GM21381 (cell line): ENCODE data around the gene ROR1.

Experiments
- ATAC-seq: cut with Tn5 transposase; IDR thresholded peaks from one replicate; pipeline ENCODE4 v1.9.1; 2021; ENCODE audit warnings: mild to moderate bottlenecking, moderate library complexity; ENCODE audit not compliant: unreplicated experiment

ROR1 gene

DNA sequence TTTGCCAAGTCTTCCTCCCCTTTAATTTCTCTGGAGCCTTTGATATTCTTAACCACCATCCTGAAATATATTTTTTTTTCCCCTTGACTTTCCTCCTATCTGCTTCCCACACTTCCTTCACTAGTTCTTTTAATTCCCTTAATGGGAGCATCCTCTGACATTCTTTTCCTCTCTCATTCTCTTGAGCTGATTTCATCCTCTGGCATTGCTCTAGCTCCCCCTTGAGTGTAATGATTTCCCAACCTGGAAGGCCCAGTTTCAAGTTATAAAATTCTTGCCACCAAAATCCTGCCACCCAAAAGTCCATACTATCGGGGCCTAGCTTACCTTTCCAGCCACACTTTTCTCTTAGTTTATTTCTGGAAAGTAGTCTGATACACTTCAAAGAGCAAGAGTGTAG lies 390.2 kb downstream of the ROR1 start:
- no peak for ATAC-seq

DNA sequence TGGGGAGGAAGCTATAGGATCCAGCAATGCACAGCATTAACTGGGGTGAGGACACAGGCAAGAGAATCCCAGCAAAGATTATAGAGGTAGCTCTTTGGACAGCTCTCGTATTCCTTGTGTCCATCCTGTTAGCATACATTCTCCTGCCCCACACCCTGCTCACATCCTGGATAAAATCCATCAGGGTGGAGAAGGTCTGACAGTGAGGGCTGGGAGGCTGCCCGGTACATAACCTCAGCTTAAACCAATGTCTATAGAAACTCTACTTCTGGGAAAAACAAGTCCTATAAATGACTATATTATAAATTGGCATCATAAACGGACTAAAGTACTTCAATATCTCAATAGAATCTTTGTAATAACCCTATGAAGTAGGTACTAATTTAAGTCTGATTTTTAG lies 392.8 kb downstream of the ROR1 start:
- ATAC-seq = no peak

DNA sequence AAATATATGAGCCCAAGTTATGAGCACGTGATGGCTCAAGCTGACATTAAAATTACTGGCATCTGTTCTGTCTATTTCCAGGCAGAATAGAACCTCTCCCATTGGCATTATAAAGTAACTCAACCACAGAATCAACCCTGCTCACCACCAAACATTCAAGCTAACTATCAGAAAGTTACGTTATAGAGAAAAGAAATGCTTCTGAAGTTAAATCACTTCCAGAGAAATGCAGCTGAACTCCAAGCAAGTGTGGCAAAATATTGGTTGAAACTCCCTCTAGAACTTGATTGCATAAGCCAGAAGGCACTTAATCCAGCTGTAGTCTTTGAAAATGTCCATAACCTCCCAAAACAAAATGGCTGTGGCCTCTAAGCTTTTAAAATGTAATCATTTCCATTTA lies 393.4 kb downstream of the ROR1 start:
- no peak for ATAC-seq

DNA sequence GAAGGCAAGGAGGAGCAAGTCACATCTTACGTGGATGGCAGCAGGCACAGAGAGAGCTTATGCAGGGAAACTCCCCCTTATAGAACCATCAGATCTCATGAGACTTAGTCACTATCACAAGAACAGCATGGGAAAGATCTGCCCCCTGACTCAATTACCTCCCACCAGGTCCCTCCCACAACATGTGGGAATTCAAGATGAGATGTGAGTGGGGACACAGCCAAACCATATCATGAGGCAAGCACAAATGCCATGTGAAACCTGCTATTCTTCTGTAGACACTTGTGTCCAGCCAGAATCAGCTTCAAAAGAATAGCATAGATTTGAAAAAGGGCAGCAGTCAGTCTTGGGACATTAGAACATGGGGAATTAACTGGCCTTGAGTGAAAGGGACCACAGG lies 397.4 kb downstream of the ROR1 start:
- no peak for ATAC-seq

DNA sequence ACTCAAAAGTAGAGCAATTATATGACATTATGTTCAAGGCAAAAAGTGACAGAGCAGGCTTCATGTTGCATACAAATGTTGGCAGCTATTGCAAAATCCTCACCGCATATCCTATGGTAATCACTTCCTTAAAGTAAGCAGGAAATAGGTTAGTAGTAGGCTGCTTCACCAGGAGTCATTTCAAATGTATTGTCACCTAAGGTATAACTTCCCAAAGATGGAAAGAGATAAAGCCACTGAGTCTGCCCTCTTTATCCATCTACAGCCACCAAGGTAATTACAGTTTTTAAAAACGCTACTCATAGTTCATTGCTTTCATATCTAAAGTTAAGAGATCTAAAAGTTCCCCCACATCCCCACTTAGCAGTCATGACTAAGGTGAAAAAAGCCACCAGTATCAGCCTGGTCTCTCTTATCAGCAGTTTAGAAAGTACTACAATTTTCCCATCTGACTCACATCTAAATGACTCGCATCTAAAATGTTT lies 398.0 kb downstream of the ROR1 start:
- ATAC-seq = peak; percentile 76

DNA sequence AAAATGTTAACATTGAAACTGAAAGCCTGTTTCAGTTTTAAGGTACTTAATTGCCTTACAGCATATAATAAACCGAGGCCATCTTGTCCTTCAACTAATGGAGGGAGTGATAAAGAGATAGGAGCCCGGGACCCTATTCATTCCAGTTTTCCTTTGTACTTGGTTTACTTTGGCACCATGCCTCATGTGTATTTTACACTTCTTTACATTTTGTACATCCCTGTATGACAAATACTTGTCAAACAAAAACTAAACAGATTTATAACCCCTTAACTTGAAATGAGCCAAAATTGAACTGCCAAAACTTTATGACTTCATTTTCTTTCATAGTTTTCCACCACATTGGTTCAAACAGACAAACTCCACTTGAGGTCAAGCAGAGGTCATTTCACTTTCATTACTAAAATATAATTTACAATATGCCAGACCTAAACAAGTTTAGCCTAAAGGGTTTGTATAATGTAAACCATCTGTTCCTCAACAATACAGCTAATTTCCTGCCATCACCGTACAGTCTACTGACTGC lies 398.7 kb downstream of the ROR1 start:
- peak; percentile 55 for ATAC-seq

DNA sequence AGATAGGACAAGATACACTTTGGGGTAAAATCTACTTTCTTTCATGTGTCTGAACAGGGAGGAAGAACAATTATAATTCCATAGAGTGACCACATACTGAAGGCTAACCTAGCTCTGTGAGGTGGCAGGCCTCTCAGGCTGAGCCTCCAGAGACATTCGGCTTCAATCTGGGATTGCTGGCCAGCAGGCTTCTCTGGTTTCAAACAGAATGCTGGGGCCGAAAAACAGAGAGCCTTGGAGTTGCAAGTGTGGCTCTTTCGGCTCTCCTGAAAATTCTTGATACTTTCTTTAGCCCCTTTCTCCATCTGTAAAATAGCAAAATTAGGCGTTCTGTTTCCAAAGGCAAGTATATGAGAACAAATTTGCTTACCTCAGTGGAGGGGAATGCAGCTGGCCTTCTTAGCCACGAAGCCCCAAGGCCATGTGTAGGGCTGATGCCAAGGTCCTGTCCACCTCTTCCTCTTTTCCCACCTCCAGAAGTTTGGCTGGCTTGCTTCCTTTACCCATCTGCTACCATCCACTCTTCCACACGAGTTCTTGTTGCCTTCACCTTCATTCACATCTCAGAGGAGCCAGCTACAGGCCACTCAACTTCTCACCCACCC lies 399.6 kb downstream of the ROR1 start:
- ATAC-seq = no peak

DNA sequence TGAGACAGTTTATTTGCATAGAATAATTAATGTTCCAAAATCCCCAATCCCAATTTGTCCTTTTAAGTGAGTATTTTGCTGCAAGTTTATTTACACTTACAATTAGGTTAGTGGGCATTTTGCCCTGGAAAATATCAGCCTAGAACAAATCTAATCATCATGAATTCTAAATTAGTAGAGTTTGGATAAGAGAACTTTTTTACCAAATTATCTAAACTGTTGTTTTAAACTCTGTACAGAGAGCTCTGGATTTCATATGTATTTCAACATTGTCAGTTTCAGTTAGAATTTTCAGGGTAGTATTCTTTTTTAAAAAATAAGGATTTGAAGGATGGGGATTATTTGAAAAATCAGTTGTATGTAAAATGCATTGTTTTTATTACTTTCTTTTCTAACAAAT lies 401.8 kb downstream of the ROR1 start:
- no peak for ATAC-seq

DNA sequence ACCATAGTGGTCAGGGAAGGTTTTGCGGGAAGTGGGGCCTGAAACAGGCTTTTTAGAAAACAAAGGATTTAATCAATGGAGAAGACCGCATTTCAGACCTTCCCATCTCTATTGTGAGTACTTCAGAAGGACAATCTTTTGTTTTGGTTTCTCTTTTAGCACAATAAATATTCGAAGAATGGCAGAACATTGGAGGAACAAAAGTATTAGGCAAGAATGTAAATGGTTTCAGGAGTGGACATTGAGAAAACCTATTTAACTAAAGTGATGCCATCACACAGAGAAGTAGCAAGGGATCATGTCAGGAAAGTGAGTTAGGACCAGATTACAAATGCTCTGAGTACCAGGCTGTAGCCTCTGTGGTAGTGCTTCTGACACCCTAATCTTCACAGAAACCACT lies 402.8 kb downstream of the ROR1 start:
- ATAC-seq = no peak

DNA sequence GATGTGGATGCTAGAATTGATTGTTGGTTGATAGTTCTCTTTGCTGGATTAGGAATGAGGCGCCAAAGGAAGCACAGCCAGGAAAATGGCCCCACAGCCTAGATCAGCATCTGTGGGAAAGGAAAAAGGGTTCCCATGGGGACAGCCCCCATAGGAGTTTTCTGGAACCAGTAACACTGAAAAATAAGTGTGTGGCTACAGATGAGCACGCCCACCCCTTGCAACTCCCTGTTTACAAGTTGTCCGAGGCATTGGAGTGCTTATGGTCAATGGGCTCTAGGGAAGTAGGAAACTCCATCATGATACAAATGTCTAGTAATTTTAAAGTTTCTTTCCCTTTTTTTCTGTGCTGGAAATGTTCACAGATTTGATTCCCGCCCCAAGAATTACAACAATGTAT lies 405.8 kb downstream of the ROR1 start:
- no peak for ATAC-seq

DNA sequence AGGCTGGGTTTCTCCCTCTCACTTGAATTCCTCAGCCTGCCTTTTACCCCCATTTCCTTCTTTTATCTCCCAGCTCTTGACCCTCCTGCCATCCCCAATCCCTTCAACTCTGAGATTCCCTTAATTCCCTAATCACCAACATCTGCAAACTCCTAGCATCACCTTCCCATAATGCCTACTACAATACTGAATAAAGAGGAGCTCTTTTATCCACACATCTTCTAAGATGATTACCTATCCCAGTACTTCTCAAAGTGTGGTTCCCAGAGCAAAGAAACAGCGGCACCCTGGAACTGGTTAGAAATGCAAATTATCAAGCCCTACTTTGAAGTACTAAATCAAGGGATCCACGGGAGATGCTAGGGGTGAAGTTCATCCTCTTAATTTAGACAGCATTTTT lies 408.4 kb downstream of the ROR1 start:
- ATAC-seq = no peak

DNA sequence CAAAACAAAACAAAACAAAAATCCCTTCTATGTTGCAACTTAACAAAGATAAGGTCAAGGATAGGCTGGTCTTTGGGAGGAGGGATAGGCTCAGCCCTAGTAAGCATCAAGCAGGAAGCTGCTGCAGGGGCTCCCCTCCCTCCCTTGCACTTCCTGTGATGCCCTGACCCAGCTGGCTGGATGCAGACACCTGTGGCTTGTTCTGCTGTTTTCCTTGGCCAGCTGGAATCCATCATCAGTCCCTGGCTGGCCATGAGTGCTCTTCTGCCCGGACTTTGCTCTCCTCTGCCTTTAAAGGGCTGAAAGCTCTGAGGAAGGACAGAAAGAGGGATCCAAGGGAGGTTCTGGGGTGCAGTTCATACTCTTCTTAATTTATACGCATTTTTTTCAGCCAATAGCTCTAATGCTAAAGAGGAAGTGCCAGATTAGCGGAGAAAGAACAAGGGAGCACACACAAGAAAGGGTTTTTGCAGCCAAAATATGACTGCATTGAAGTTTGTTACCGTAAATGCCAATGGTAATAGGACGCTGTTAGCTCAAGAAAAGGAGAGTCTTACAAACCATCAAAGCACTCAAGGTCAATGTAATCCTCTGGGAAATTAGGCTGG lies 409.7 kb downstream of the ROR1 start:
- no peak for ATAC-seq

DNA sequence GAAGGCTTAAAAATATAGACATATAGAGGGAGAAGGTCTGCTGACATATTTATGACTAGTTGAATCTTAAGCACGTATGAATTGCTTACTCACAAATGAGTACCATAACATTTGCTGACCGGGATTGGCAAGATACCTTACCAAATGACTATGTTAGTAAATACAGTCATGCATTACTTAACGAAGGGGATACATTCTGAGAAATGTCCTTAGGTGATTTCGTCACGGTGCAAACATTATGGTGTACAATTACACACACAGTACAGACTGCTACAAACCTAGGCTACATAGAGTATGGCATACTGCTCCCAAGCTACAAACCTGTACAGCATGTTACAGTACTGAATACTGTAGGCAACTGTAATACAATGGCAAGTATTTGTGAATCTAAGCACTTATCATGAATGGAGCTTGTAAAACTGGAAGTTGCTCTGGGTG lies 410.2 kb downstream of the ROR1 start:
- ATAC-seq = no peak

DNA sequence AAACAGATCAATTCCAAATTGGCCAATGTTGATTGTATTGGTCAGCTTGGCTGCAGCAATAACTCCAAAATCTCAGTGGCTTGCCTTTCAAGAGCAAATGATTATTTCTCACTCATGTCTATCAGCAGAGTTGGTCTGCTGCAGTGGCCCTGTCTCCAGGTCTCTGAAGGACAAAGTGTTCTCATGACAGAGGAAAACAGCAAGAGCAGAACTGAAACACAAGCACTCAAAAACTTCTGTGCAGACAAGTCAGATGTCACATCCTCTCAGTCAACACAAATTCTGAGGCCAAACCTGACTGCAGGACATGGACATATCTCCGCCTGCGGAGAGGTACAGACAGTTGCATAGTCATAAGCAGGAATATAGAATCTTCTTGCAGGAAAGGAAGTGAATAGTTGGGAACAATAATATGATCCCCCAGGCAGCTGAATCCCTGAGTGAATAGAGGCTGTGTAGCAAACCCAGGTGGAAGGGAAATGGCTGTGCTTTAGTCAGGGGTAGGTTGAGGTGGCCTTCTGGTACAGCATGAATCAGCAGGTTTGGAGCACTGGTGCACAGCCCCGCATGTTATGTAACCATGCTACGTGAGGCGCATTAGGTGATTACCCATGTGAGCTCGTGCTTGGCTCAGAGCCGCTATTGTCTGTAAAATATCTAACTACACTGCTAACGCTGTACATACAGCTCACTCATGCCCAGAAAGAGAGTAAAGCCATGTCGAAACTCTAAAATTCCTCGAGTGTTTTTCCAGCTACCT lies 412.5 kb downstream of the ROR1 start:
- no peak for ATAC-seq

DNA sequence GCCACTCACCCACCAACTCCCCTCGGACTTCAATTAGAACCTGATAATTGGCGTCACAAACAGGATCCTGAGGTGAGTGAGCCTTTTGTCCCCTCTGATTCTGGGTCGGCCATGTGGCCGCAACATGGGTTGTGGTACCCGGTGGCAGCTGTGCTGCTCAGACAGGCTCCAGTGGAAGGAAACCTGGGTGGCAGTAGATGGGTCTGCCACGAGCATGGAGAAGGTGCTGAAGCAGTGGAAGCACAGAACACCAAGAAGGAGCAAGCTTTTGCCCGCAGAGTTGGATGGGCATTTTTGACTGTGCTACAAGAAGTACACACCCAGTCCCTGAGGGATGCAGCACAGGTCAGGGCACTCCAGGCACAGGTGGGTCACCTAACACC lies 413.1 kb downstream of the ROR1 start:
- no peak for ATAC-seq

DNA sequence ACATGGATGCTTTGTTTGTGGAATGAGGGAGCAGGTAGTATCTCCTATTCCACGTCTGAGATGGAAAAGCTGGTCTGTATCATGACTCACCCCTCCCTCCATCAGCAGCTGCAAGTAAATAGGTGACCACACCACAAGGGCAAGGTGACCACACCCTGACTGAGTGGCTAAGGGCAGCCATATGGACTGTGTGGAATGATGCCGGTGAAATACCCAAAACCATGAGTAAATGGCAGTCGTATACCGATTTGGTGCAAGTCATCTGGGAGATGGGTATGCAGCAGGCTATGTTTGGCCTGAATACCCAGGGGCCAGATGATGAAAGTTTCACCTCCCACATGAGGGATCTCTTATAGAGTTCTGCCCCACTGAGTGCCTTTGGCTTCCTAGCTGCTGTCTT lies 413.8 kb downstream of the ROR1 start:
- no peak for ATAC-seq

DNA sequence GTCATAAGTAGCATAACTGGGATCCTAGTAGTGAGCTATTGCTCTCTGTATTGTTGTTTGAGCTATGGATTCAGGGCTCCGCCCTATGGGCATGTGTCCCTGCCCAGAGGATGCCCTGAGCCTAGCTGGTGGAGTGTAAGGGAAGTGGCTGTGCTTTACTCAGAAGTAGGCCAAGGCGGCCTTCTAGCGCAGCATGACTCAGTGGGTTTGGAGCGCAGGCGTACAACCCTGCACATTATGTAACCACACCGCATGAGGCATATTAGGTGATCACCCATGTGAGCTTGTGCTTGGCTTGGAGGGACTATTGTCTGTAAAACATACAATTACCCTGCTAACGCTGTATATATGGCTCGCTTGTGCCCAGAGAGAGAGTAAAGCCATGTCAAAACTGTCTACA lies 418.5 kb downstream of the ROR1 start:
- ATAC-seq = no peak

DNA sequence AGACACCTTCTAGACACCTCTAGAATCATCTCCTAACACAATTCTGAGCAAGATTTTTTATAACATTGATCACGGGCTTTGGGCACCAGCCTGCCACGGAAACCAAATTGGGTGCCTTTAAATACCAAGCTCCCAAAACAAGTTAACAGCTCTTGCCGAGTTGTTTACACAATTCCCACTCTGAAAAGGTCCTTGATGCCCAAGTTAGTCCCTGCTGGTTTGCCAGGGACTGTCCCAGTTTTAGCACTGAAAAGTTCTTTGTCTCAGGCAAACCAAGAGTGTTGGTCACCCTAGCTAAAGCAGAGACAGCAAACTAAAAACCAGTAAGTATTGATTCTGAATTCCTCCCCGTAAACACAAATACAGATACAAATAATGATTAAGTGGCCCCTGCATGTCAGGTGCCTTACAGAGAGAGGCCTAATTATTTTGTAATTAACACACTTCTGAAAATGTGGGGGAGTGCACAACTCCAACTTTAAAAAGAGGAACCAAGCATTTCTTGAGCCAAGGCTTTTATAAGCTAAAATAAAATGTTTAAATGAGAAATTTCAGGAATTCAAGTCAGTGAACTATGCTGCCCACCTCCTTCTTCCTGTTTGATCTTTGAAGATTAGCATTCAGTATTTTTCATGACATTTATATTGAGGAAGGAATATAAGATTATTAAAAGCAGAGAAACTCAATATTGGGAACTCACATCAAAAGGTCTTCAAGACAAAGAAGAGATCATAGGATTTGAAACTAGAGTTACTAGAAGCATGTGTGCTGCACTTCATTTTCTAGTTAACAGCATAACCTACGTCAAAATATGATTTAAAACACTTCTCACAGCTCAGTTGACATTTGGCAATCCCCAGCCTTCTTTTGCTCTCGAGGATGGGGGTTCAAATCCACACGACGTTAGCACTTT lies 420.6 kb downstream of the ROR1 start:
- no peak for ATAC-seq

DNA sequence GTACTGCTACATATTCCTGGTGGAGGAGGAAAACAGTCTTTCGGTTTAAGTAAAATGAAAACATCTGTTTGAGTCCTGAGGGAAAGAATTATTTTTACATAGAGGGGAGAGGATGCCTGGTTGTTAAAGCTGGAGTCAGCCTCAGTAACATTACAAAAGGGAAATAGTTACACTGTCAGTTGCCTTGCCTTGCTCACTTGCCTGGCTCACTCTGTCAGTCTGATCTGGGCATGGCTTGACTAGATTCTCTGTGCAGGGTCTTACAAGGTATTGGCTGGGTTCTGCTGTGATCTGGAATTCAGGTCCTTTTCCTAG lies 421.2 kb downstream of the ROR1 start:
- no peak for ATAC-seq

DNA sequence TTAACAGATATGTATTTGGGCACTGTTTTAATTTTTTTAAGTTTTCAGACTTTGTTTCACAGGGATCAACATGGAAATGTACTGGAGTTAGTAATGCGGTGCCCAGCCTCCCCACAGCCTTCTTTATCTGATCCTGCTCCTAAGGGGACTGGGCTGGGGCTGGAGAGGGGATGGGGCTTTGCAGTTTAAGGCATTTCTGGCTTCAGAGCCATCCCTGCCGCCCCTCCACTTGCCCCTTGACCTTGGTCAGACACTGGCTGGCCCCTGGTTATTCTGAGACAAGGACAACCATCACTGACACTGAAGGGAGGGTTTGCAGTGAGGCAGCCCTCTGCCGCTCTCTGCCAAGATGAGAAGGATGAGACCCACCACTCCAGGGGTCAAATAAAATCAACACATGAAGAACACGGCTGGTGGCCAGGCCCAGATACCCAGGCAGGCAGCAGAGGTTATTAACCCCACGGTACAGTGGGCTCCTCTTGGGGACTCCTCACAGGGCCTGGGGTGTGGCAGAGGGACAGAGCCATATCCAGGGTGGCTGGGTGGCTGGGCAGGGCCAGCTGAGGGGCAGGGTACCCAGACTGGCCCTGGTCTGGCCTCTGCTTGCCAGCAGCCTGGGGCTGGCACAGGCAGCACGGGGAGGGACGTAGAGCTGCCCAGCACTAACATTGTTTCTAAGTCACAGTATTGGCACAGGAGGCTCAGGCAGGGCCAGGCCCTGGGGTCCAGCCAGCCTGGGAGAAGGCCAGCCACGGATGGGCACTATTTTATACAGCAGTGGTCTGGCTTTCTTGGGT lies 422.5 kb downstream of the ROR1 start:
- no peak for ATAC-seq
